Glutamatergic neuron (in vitro differentiated cells): Measurements from ENCODE around the gene ITGB5. TPM values are rescaled to one million over a fixed set of nuclear protein-coding genes. Genes with fewer than 3 reads are reported as not detected.

Experiments
- DNase-seq: peaks from one replicate; pipeline ENCODE4 v3.0.0; 2022
- H3K27ac Mint-ChIP-seq: one replicate; pipeline ENCODE4 v1.8.0; 2020; ENCODE audit warnings: mild to moderate bottlenecking, mixed read lengths, inconsistent platforms; ENCODE audit not compliant: unreplicated experiment
- H3K27me3 Mint-ChIP-seq: one replicate; pipeline ENCODE4 v1.8.0; 2020; ENCODE audit warnings: mild to moderate bottlenecking, moderate library complexity, mixed read lengths, inconsistent platforms; ENCODE audit not compliant: unreplicated experiment
- H3K36me3 Mint-ChIP-seq: one replicate; pipeline ENCODE4 v1.8.0; 2020; ENCODE audit warnings: mild to moderate bottlenecking, mixed read lengths, inconsistent platforms; ENCODE audit not compliant: unreplicated experiment
- H3K4me1 Mint-ChIP-seq: one replicate; pipeline ENCODE4 v1.8.0; 2020; ENCODE audit warnings: mild to moderate bottlenecking, low read depth, mixed read lengths, inconsistent platforms; ENCODE audit not compliant: unreplicated experiment
- H3K4me3 Mint-ChIP-seq: one replicate; pipeline ENCODE4 v1.8.0; 2020; ENCODE audit warnings: mild to moderate bottlenecking, mixed read lengths, inconsistent platforms; ENCODE audit not compliant: unreplicated experiment
- H3K9me3 Mint-ChIP-seq: one replicate; pipeline ENCODE4 v1.8.0; 2020; ENCODE audit warnings: mild to moderate bottlenecking, moderate library complexity, mixed read lengths, inconsistent platforms; ENCODE audit not compliant: unreplicated experiment
- CTCF ChIP-seq: fragments of 200-600 bp; sonication (generic); IDR thresholded peaks from one replicate; pipeline ENCODE4 v1.5.0; 2021; ENCODE audit not compliant: partially characterized antibody, unreplicated experiment
- total RNA-seq: library from RNA; stranded (reverse); fragmentation: NEBNext Ultra II Directional; extraction: Animal tissue kit (Norgen Biotek cat#: 25700); gene quantifications from one replicate; pipeline ENCODE4 v1.2.1, GENCODE V29; 2021; ENCODE audit not compliant: unreplicated experiment

The ITGB5 gene
- total RNA-seq, 1 donor from 2014 or later, result 12.8 TPM

GRCh38 chr3:124799676-124800075, 87.5 kb downstream of the ITGB5 start:
- H3K4me3 Mint-ChIP-seq, result no peak overlapping the region
- peaks cover 2% of the 10 kb centered on the region for H3K27me3 Mint-ChIP-seq
- DNase-seq, result no peak
- H3K4me1 Mint-ChIP-seq, result peaks cover 9% of the 10 kb centered on the region
- H3K9me3 Mint-ChIP-seq, result peaks cover 4% of the 10 kb centered on the region
- no peaks in the 10 kb centered on the region for H3K36me3 Mint-ChIP-seq
- TF ChIP-seq CTCF, result no peak
- no peak overlapping the region for H3K27ac Mint-ChIP-seq

DNA sequence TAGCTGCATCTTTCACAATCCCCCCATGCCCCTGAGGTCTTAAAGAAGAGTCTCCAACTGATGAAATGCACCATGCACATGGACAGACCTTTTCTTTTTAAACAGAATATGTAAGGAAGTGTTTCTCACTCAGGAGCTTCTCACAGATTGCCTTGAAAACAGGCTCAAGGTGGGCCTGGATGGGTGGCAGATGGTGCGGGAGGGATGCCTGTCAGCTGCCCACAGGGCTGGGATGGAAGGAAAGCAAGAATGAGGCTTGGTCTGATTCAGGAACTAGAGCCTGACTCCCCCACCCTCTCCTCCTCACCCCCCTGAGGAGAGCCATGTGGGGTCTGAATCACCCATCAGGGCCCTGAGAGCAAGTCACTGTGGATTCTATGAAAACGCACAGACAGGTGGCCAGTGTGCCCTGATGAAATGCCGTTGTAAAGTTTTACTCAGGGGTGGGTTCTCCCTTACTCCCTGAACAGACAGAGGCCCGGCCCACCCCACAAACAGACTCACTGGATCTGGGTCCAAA, 89.7 kb downstream of the ITGB5 start:
- H3K27ac Mint-ChIP-seq, result no peak overlapping the region

GRCh38 chr3:124796477-124796876, 90.7 kb downstream of the ITGB5 start:
- Mint-ChIP-seq H3K4me3 (no peak overlapping the region), H3K27ac (no peak overlapping the region), H3K9me3 (peaks cover 6% of the 10 kb centered on the region), H3K27me3 (peaks cover 4% of the 10 kb centered on the region), H3K4me1 (peaks cover 12% of the 10 kb centered on the region), H3K36me3 (no peaks in the 10 kb centered on the region)
- no peak for TF ChIP-seq CTCF
- no peak for DNase-seq

More for the DNA sequence above, 89.7 kb downstream of the ITGB5 start:
- H3K27me3 Mint-ChIP-seq, result peaks cover 4% of the 10 kb centered on the region
- peaks cover 11% of the 10 kb centered on the region for H3K4me1 Mint-ChIP-seq
- TF ChIP-seq CTCF, result no peak
- peak overlapping the region; percentile 27 for H3K4me3 Mint-ChIP-seq
- no peaks in the 10 kb centered on the region for H3K36me3 Mint-ChIP-seq
- no peak for DNase-seq
- H3K9me3 Mint-ChIP-seq, result peaks cover 6% of the 10 kb centered on the region

DNA sequence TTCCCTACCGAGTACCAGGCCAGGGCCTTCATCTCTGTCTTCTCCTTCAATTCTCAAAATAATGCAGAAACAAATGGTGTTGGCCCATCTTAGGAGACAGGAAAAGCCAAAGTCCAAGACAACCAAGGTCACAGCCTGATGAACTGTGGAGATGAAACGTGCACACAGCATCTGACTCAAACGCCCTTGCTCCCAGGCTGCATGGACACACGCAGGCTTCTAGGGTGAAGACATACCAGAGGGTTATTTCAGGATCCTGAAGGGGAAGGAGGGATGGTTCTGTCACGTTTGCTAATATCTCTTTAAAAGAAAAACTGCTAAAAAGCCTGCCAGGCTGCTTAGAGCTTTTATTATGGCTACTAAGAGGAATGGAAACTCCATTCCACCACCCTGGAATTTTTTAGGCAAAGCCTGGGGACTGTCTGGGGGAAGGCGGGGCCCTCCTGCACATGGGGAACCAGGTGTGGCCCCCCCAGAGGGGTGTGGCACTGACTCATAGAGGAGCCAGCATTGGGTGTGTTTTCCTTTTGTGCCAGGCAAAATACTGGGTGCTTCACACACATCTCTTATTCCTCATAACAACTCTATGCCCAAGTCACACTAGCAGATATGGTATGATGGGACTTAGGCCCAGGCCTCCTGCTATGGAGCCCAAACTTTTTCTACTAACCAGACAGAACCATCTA, 94.0 kb downstream of the ITGB5 start:
- Mint-ChIP-seq H3K9me3 (peaks cover 2% of the 10 kb centered on the region), H3K4me3 (no peak overlapping the region), H3K4me1 (peaks cover 9% of the 10 kb centered on the region), H3K27me3 (peaks cover 5% of the 10 kb centered on the region), H3K36me3 (no peaks in the 10 kb centered on the region), H3K27ac (no peak overlapping the region)
- no peak for DNase-seq
- TF ChIP-seq CTCF, result no peak

DNA sequence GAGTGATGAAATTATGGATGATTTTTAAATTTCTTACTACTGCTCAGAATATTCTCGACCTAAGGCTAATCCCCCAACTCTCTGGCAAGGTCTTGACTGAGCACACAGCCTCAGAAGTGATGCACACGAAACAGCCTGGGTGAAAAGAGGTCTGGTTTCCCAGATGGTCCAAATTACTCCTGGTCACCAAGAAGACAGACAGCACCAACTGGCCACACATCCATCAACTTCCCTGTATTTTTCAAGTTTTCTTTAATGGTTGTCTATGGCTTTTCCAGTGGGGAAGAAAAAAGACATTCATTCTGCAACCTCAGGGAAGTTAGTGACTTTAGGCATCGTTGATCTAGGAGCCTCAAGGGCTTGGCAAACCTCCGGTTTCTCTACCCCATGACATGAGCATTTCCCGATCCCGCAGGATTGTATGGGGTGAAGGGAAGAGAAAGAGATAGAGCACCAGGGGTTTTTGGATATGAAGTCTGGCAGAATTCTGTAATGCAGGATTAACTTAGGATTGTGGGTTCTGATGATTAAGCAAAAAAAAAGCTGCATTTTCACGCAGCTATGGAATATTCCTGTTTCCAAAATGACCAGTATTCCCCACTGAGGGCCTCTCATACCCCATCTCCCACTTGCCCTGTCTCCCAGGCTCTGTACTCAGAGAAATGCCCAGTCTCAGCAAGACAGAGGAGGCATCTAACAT, 94.7 kb downstream of the ITGB5 start:
- Mint-ChIP-seq H3K4me3 (no peak overlapping the region), H3K9me3 (peaks cover 2% of the 10 kb centered on the region), H3K4me1 (peaks cover 9% of the 10 kb centered on the region), H3K27ac (no peak overlapping the region), H3K27me3 (peaks cover 5% of the 10 kb centered on the region), H3K36me3 (no peaks in the 10 kb centered on the region)
- no peak for TF ChIP-seq CTCF
- DNase-seq, result no peak
